NCI-H1436 (cell line): Measurements from ENCODE around the gene ARSA.

Experiments used
- DNase-seq: peaks from one replicate; lab custom pipeline; 2025; lab: John Stamatoyannopoulos, UW

The ARSA gene

DNA sequence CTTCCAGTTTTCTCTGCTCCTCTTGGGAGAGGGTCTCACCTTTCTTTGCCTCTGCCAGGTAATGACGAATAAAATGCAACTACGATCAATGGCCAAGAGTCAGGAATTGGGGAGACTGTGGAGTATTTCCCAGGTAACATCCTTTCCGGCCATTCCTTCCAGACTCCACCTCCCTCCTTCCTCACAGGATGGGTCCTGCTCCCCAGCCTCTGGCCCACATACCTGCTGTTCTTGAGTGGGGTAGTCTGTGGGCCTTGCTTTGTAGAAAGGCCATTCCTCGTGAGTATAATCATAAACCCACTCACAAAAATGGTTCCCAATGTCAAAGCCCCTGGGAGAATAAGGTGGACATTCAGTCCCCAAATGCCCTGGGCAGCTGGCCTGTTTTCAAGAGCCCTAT is 48.2 kb downstream of the ARSA start:
- DNase-seq: no peak

DNA sequence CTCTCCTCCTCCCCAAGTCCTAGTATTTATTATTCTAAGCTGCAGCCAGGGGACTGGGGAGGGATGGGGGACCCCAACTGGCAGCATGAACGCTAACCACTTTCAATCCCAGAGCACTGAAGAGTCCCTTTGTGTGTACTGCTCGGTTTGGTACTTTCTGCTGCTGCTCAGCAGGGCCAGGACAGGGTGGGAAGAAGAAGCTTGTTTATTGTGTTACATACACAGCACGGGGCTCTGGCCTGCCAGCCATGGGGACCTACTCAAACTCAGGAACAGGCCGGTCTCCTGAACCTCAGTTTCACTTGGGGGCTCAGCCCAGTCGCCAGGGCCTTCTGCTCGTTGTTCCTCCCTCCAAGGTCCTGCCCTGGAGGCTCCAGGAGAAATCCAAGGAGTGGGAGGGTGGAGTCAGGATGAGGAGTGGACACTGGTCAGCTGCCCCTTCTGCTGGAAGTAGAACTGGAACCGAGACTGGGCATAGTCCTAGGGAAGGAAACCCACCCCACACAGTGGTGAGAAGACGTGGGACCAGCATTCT is 49.1 kb downstream of the ARSA start:
- no peak for DNase-seq

DNA sequence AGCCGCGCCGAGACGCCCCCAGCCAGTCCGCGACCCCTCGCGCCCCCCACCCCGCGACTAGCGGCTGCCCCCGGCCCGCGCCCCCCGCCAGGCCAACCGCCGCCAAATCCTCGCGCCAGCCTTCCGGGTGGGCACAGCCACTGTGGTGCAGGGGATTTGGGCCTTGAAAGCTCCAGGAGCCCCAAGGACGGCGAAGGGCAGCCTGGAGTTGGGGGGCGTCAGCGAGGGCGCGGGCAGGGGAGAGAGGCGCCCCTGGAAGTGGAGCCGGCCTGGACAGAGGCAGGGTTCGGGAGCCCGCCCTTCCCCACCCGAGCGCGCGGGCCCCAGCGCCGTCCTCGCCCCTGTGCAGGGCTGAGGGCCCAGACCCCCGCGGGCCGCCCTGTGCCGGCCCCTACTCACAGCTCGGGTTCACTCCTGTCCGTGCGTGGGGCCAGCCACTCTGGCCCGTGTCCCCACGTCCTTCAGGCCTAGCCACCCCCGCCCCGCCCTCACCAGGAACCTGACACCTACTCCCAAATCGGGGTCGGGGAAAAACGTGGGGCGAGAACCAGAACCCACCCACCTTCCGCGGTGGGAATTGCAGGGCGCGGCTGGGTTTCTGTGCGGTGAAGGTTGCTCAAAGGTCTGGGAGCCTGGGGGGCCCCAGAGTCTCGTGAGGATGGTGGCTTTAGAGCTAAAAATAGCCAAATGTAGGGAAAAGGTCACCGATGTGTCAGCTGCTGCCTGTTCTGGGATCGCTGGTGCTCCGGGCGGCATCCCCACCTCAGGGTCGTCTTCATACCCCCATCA is 49.8 kb downstream of the ARSA start, which contains the start of gene CPT1B:
Gene CPT1B, minus strand, starts transcription at position 441 of the 789 bp plus-strand sequence. CDS start 512 bp downstream, outside the sequence.
- no peak for DNase-seq

DNA sequence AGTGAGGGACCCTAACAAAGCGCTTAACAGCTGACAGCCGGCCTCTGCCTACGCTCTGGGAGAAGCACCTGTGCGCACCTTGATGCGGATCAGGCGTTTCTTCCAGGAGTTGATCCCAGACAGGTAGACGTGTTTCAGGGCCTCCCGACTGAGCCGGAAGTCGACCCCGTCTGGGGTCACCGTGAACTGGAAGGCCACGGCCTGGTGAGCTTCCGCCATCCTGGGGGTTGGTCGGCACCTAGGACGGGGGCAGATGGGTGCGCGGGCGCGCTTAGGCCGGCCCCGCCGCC is 50.3 kb downstream of the ARSA start:
- no peak for DNase-seq

DNA sequence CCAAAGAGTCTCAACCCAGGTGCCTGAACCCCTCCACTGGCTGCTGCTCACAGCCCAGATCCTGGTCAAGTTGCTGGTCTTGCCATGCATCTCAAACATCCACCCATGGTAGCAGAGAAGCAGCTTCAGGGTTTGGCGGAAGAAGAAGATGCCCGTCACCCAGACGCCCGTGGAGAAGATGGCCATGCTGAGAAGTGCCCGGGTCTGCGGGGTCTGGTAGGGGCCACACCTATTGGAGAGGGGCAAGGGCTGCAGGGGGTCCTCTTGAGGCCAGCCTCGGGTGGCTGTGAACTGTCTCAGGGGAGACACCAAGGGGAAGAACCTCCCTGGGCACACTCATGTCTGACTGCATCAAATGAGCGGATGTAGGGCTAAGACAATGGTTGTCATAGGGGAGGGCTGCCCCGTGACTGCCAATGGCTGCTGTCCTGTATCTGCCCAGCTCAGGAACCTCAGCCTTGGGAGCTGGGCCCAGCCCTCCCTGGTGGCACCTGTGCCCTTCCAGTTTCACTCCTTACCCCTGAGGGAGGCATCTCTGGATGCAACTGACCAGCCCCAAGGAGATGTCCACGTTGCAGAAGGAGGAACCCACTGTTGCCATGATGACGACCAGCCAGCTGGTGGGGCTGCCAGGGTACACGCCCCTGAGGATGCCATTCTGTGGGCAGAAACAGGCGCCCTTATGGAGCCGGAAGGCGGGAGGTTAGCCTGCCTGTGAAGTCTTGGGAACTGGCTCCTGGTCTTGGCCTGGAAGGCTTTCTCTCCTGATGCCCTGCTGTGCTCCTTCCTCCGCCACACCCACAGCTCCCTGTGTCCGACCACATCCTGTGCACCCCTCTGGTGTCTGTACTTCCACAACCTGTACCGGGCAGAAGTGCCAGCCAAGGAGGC is 50.9 kb downstream of the ARSA start:
- no peak for DNase-seq

DNA sequence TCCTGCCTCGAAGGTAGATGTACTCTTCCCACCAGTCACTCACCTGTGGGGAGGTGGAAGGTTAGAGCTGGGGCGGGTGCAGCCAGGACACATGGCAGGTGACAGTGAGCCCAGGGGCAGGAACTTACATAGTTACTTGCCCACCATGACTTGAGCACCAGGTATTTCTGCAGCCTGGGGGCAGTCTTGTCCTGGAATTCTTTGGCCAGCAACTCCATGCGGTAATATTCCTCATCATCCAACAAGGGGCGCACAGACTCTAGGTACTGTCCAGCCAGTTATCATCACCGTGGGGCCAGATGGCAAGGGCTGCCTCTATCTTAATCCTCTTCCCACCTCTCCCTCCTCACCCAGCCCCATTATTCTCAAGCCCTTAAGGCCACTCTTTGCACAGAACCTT is 51.9 kb downstream of the ARSA start:
- no peak for DNase-seq

DNA sequence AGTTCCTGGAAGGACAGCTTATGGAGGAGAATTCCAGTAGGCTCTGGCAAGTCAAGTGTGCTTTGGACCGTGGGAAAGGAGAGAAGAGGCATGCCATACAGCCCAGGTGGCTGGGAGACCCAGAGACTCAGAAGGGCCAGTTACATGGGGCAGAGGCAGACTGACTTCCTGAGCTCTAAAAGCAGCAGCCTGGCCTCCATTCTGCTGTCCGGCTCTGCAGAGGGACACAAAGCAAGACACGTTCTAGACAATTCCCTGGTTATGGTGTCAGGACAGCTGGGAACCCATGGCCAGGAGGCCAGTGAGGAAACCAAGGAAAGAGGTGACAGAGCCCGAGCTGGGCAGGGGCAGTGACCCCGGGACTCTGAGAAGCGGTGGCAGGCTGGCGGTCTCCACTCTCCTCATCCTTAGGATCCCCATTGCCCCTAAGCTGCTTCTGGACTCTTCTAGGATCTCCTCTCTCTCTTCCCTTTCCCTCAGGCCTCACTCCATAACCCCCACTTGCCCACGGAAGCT is 52.5 kb downstream of the ARSA start:
- no peak for DNase-seq
